ENCODE measurements around the gene S100A11.

- TF ChIP-seq, protein P1, sequence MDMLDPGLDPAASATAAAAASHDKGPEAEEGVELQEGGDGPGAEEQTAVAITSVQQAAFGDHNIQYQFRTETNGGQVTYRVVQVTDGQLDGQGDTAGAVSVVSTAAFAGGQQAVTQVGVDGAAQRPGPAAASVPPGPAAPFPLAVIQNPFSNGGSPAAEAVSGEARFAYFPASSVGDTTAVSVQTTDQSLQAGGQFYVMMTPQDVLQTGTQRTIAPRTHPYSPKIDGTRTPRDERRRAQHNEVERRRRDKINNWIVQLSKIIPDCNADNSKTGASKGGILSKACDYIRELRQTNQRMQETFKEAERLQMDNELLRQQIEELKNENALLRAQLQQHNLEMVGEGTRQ (IDR thresholded peaks at IDR 0.05; ENCODE audit: borderline replicate concordance, low read depth, low read length), result no peak
- no peak for TF ChIP-seq POLR2AphosphoS5 (IDR thresholded peaks at IDR 0.05; ENCODE audit: low read depth, low read length)
Measured at GRCh38 chr1:152072311-152072710, 35.5 kb upstream of the S100A11 start.
